ENCODE data around the gene CYBC1. TPM values are rescaled to one million over a fixed set of nuclear protein-coding genes. Genes with fewer than 3 reads are reported as not detected.

The CYBC1 gene
- total and polyA plus RNA-seq, 9 of the 15 experiments (the other 6 are each of a cell fraction or from before 2014, with no cell fraction given) = 1.3 to 71.8 (median 49.9) TPM

- Histone ChIP-seq H3K27ac (ENCODE audit: extremely low read depth, low read depth, low read length) (no peak overlapping the region), H3K9me3 (replicated peaks; ENCODE audit: control insufficient read depth, insufficient read depth, low read depth, low read length) (no peaks in the 10 kb centered on the region), H3K36me3 (ENCODE audit: control insufficient read depth, insufficient read depth, low read length) (peaks cover 24% of the 10 kb centered on the region; the same call in 1 of the 3 replicates), H3K9ac (ENCODE audit: insufficient read depth in 1 of 2, low read depth in 2 of 2, low read length in 2 of 2) (peak overlapping the region in 1 of 2 experiments; percentile 74; a peak in 2 of 4 replicates), H3K9me1 (ENCODE audit: control insufficient read depth, insufficient read depth, low read length) (no peaks in the 10 kb centered on the region), H3K4me1 (replicated peaks in 1 of 2; ENCODE audit: control insufficient read depth in 2 of 2, insufficient read depth in 2 of 2, low read length in 2 of 2) (peaks cover 0 to 74% of the 10 kb centered on the region in 2 experiments; a peak in 2 of 5 replicates), H3K4me2 (ENCODE audit: insufficient read depth, low read length) (no peak overlapping the region), H4K20me1 (replicated peaks; ENCODE audit: control insufficient read depth, insufficient read depth, low read length) (no peaks in the 10 kb centered on the region), H3K4me3 (no peak overlapping the region), H3K79me2 (ENCODE audit: control insufficient read depth, insufficient read depth, low read length) (no peaks in the 10 kb centered on the region), H3K27me3 (ENCODE audit: control insufficient read depth in 2 of 2, insufficient read depth in 2 of 2, low read length in 2 of 2) (no peaks in the 10 kb centered on the region), H2AFZ (ENCODE audit: low read depth, low read length) (no peak overlapping the region)
- DNase-seq (ENCODE audit: extremely low read depth in 1 of 4, low spot score in 3 of 4) (no peak), ATAC-seq (no peak), FAIRE-seq (no peak)
- intact Hi-C loops (cut with micrococcal nuclease) (no loop called here), in situ Hi-C loops (cut with MboI) (no loop called here)
- no TSS peak for BruUV-seq (replicated peaks)
- CTCF ChIA-PET (ENCODE audit: low intra/inter-chr PET ratio) = no interaction called here
- WGBS (ENCODE audit: insufficient coverage, low coverage, missing lambda C conversion rate) = 89% methylated on average over 17 of the region's 22 CpGs
- POLR2A ChIA-PET = interaction anchor here (0.7 kb wide), 1 partner anchor 11 kb away, joined by 3 read pairs; no protein-coding TSS in a partner anchor
- no peak for TF ChIP-seq HES1 (IDR thresholded peaks at IDR 0.05; ENCODE audit: low read depth)
- TF ChIP-seq MBD2 (IDR thresholded peaks at IDR 0.05; ENCODE audit: borderline replicate concordance, low read depth) = no peak
- TF ChIP-seq XRCC4 (IDR thresholded peaks at IDR 0.05; ENCODE audit: extremely low read depth, insufficient read depth, insufficient read length) = no peak
- no peak for TF ChIP-seq SMAD3 (CRISPR knock-in tag; conservative IDR thresholded peaks at IDR 0.05)
- TF ChIP-seq ZNF668 (CRISPR knock-in tag; IDR thresholded peaks at IDR 0.05) = no peak
- no peak for TF ChIP-seq POLR2AphosphoS2 (IDR thresholded peaks at IDR 0.05; ENCODE audit: low read length)
- no peak for TF ChIP-seq U2AF1 (optimal IDR thresholded peaks at IDR 0.05; ENCODE audit: low read depth, low read length)
- TF ChIP-seq JUND (IDR thresholded peaks at IDR 0.05; ENCODE audit: borderline replicate concordance, low read depth, low read length) = no peak
- TF ChIP-seq JUND (tag; IDR thresholded peaks at IDR 0.05; ENCODE audit: borderline replicate concordance, low read depth, low read length) = no peak
- TF ChIP-seq TSHZ1 (CRISPR knock-in tag; IDR thresholded peaks at IDR 0.05) = no peak
- no peak for TF ChIP-seq ELF1 (tag; IDR thresholded peaks at IDR 0.05)
- no peak for TF ChIP-seq CEBPZ (IDR thresholded peaks at IDR 0.05; ENCODE audit: borderline replicate concordance, low read depth, low read length)
- no peak for TF ChIP-seq NCOA2 (IDR thresholded peaks at IDR 0.05; ENCODE audit: partially characterized antibody in 2 of 2)
- no peak for TF ChIP-seq SMAD4 (CRISPR knock-in tag; conservative IDR thresholded peaks at IDR 0.05)
These were observed 10.0 kb downstream of the CYBC1 start for GRCh38 chr17:82440469-82440981.

Measured in K562 (cell line).